HG02981 (cell line): Measurements from ENCODE around the gene KATNB1.

Experiments
- ATAC-seq: cut with Tn5 transposase; IDR thresholded peaks from one replicate; pipeline ENCODE4 v1.9.1; 2021; ENCODE audit warnings: mild to moderate bottlenecking, moderate library complexity; ENCODE audit not compliant: unreplicated experiment

Gene KATNB1

DNA sequence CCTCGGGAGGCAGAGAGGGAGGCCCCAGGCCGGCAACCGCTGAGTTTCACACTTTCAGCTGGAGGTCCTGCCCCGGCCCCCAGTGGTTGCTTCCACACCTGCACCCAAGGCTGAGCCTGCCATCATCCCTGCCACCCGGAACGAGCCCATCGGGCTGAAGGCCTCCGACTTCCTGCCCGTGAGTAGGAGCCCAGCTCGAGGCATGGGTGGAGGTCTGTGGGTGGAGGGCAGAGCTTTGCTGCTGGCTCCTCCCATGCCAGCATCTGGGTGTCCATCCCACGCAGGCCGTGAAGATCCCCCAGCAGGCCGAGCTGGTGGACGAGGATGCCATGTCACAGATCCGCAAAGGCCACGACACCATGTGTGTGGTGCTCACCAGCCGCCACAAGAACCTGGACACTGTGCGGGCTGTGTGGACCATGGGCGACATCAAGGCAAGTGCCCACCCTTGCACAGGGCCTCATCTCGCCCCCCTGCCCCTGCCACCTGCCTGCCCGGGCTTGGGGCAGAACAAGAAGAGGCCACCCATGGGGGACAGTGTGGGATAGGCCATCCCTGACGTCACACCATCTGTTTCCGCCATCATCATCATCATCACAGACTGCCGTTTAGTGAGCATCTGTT lies 19.6 kb downstream of the KATNB1 start:
- no peak for ATAC-seq

DNA sequence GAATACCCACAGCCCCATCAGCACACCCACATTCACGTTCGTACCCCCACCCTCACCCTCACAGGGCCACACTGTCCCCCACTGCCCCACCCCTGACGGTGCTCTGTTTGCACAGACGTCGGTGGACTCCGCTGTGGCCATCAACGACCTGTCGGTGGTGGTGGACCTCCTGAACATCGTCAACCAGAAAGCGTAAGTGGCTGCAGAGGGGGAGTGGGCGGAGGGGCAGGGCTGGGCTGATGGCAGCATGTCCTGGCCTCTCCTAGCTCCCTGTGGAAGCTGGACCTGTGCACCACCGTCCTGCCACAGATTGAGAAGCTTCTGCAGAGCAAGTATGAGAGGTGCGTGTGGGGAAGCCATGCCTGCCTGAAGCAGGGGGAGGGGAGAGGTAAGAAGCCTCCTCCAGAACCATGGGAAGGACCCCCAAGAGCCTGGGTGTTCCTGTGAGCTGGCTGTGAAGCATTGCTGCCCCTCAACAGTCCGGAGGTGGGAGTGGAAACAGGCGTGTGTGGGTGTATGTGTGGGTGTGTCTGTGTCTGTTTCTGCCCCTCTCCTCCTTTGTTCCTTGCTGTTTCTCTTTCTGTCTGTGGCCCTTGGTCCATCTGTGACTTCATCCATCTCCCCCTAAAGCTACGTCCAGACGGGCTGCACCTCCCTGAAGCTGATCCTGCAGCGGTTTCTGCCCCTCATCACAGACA lies 20.3 kb downstream of the KATNB1 start:
- ATAC-seq = no peak

DNA sequence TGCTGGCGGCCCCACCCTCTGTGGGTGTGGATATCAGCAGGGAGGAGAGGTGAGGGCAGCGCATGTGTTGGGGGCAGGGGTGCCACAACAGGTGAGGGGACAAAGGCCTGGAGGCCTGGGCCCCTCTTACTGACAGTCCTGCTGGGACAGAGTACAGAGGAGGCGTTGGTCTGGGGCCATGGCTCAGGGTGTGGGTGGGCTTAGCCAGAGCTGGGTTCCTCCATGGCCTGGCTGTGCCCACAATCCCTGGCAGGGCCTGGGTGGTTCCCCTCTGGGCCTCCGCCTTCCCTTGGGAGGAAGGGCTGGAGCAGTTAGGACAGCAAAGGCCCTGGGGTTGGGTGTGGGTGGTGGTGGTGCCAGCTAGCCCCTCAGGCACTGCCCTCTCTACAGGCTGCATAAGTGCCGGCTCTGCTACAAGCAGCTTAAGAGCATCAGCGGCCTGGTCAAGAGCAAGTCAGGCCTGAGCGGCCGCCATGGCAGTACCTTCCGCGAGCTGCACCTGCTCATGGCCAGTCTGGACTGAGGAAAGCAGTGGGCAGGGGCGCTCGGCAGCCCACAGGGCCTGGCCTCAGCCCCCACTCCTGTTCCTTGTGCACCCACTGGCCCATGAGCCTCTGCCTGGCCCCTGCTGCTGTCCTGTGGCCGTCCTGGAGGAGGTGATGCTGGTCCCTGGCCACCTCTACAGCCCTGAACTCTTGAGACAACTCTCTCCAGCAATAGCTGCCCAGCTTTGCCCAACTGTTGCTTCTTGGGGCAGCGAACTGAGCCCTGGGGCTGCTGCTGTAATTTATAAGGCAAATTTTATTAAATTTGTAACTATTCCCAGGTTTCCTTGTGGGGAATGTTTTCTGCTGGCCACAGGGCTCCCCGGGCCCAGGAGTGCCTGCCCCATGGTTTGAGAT lies 21.1 kb downstream of the KATNB1 start:
- no peak for ATAC-seq

DNA sequence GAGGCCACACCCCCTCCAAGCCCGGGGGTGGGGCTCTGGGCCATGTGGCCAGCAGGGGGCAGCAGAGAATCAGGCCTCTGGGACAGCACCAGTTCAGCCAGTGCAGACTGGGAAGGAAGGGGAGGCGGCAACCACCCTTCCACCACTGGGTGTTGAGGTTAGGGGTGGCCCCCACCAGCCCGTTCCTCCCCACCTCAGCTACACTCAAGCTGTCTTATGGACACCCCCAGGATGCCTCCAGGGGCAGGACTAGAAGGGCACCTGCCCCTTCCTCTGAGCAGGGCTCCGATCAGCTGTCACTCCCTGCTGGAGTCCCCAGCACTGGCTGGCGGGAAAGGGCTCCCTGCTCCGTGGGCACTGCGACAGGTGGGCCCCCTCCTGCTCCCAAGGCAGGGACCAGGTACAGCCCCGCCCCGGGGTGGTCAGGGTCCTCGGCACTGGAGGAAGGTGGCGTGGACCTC lies 21.8 kb downstream of the KATNB1 start:
- ATAC-seq = peak; percentile 83

DNA sequence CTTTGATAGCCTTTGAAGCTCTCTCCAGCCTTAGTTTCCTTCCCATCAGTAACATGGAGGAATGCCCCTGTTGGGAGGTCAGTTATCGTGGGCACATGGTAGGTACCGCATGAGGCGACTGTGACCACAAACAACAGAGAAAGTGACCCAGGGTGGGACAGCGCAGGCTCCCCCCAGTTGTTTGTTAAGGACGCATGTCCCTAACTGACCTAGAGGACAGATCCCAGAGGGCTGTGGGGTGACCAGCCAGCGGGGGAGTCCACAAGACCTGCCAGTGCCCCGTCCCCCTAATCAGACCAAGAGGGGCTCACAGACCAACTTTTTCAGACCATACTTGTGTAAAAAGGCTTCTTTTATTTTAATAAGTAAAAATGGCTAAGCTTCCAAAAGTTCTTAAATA lies 22.3 kb downstream of the KATNB1 start:
- no peak for ATAC-seq

DNA sequence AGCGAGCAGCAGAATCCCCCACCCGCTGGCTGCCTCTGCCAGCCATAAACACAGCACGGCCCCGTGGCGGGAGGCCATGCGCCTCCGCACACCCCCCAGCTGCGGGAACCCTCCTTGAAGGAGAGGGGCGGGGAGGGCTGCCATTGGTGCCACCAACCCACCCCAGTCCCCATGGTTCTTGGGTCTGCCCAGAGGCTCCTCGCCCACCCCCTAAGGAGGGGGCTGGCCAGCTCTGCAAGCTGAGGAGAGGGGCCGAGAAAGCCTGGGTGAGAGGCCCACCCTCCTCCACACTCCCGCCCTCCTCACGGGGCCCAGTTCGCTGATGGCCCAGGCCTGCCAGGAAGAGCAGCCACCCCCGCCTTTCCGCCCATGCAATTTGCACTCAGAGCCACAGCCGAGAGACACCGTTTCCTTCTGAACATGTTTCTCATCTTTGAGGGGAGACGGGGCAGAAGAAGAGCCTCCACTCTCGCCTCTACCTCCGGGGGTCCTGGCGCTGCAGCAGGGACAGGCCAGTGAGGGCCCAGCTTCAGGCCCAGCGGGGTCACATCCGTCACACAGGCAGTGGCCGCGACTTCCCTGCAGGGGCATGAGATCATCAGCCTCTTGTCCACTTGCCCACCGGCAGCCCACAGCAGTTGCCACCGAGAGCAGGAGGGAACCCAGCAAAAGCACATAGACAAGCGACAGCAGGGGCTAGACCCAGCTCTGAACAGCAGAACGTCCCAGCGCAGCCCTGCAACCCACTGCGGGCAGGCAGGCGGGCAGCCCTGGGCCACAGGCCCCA lies 23.0 kb downstream of the KATNB1 start:
- no peak for ATAC-seq

DNA sequence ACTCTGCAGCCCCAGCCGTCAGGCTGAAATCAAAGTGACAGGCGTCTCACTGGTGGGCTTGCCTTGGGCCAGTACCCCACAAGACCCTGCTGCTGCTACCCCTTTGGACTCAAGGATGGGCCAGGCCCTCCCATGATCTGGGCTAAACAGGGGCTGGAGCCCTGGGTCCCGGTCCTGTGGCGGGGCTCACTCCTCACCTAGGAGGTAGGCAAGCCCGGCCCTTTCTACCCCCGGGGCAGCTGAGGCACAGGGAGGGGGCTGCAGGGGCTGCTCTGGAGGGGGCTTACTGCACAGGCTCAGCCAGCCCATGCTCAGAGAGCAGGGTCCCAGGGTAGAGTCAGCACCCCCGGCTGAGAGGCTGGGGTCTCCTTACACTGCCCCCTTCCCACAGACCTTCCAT lies 23.6 kb downstream of the KATNB1 start:
- ATAC-seq = no peak

DNA sequence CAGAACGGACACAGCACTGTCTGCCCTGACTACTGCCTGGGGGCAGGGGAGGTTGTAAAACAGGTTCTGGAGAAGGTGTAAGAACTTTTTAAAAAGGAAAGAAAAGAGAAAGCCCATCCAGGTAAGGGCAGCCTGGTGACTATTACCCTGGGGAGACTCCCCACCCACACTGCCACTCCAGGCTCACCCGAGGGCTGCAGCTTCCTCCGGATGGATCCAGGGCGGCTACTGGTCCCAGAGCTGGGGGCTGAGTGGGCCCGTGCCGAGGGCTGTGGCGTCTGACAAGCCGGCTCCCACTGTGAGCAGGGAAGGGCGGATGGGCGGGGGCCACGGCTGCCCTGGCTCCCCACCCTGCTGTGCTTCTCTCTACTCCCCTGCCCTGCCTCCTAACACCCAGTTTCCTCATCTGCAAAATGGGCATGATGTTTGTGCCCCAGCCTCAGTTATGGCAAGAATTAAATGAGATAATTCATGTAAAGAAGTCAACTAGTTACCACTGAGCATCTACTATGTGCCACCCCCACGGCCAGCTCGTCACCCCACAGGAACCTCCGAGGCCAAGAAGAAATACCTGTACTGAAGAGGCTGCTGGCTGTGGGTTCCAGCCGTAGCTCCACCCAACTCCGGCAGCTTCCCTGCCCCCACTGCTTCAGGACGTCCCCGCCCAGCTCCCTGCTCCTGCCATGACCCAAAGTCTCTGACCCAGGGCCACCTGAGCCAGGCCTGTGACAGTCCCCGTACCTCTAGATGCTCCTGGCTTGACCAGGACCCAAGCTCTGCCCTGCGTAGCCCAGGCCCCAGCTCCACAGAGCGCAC lies 24.2 kb downstream of the KATNB1 start:
- ATAC-seq = no peak

DNA sequence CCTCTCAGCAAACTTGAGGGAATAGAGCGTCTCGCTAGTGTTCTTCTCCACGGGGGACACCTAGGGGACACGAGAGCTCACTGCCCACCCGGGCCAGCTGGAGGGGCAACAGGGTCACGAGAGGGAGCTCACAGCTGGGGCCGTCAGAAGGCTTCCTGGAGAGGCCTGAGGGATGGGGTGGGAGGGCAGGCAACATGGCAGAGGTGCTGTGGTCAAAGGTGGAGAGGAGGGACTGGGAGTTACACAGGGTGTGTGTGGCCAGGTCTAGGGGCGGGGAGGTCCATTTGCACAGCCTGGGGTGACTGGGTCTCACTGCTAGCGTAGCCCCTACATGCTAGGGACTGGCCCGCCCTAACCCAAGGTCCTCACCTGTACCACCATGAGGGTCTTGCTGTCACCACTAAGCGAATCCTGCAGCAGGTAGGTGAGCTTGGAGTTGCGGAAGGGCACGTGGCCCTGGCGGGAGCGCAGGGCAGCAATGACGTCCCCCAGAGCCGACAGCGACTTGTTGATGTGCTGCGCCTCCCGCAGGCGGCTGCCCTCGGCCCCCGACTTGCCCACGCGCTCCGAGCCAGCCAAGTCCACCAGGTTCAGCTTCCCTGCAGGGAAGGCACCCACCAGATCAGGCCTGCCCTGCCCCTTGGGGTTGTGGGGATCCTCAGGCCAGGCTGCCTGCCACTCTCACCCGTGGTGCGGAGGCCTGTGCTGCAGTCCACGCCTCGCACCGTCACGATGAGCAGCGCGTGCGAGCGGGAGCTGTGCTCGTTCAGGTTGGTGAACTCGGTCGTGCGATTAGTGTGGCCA lies 25.0 kb downstream of the KATNB1 start:
- ATAC-seq = no peak

DNA sequence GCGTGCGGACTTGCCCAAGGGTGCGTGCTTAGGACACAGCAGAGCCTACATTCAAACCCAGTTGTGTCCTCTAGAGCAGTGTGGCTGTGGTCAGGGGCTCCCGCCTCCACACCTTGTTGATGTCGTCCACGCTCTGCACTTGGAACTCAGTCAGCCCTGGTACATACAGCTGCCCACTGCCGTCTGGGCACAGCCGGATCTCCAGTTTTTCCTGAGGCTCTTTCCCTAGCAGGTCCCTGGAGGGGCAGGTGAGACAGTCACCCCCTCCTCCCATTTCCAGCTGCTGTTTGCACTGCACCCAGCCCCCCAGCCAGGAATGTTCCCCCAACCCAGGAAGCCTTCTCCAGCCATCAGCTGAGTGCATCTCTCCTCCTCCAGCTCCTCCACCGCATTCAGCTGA lies 25.7 kb downstream of the KATNB1 start:
- ATAC-seq = no peak

DNA sequence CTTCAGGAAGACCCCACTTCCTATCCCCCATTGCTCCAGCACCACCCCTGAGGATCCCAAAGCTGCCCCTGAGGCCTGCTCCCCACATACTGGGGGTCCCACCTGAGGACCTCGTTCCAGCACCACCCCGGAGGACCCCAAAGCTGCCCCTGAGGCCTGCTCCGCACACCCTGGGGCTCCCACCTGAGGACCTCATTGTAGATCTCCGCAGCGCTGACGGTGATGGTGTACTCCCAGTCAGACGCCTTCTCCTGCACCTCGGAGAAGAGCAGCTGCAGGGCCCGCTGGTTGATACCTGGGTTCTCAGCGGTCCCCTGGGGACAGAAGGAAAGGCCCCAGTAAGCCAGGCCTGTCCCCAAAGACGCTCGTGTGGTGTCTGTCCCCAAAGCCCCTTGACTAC lies 26.4 kb downstream of the KATNB1 start:
- no peak for ATAC-seq

DNA sequence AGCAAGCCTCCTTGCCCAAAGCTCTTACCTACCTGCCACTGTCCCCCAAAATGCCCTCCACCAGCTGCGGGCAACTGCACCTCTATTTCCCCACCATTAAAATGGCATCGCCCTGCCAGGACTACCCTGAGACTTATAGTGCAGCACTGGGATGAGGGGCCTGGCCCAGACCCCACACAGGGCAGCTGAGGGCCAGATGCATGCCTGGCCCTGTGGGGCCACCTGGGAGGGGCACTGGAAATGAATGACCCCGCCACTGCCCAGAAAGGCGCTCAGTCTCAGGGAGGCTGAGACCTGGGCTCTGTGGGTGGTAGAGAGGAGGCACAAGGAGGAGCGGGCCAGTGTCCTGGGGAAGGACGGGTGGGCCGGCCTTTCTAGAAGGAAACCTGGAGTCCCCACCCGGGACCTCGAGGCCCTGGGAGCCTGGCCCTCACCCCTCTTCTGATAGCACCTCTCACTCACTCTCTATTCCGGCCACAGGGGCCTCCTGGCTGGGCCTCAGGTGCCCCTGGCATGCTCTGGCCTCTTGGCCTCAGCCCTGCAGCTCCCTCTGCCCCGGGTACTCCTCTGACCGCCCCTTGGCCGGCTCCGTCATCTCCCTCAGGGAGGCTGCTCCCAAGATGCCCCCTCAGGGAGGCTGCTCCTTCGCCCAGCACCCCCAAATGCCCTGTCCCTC lies 26.9 kb downstream of the KATNB1 start:
- no peak for ATAC-seq

DNA sequence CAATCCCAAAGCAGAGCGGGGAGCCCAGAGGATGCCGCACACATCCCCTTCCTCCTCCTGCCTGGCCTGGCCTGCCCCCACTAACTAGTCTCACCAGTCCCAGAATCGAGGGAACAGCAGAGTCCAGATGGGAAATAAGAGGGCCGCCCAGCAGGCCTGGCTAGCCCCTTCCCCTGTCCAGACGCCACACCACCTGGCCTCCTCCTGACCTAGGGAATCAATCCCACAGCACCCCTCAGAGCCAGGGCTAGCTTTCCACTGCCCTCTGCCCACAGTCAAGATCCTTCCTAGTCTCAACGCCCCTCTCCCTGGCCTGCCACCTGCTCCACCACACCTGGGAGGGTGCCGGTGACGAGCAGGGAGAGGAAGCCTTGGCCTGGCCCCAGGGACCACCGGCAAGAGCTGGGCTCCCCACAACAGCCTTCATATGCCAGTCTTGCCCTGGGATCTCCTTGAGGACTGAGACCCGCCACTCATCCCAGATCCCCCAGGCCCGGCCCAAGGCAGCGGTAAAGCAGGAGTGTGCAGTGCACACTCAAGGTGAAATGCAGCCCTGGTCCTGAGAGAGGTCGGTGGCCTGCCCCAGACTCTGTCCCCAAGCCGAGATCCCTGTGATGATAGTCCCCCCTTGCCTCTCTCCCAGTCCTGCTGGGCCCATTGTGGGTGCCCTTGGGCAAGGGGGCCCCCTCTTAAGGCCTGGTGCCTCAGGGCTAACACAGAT lies 27.9 kb downstream of the KATNB1 start:
- no peak for ATAC-seq

DNA sequence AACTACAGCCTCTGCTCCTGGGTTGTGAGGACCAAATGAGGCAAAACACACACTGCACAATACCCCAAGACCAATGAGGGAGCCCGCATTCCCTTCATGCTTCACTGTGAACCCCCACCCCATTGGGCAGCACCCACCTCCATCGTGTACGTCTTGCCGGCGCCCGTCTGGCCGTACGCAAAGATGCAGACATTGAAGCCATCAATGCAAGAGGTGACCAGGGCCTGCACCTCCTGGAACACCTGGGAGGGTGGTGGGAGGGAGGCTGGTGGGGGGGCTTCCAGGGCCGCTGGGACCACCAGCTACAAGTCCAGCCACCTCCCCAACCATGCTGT lies 28.4 kb downstream of the KATNB1 start:
- ATAC-seq = no peak

DNA sequence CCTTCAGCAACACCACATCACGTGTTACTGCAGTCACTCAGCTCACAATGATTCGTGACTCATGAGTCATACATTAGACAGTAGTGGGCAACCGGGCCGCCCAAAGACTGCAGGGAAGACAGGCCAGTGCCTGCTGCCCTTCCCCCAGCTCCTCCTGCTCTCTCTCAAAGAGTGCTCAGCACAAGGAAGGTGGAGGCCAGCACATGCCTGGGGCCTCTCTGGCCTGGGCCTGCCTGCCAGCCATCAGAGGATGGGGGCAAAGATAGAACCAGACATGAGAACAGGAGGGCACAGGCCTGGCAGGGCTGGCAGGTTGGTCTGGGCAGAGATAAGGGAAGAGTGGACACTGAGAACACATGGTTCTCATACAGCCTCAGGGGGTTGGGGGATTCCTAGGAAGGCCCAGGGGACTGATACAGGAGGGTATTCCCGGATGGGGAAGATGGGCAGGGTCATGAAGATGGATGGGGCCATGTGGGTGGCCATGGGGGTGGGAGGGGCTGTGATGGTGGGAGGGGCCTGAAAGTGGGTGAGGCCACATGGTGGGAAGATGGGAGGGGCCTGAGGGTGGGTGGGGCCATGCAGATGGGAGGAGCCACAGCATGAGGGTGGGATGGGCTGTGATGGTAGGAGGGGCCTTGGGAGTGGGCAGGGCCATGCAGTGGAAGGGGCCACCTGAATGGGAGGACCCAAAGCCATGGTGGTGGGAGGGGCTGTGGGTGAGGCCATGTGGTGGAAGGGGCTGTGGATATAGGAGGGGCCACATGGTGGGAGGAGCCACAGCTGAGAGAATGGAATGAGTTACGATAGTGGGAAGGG lies 29.0 kb downstream of the KATNB1 start:
- ATAC-seq = no peak

DNA sequence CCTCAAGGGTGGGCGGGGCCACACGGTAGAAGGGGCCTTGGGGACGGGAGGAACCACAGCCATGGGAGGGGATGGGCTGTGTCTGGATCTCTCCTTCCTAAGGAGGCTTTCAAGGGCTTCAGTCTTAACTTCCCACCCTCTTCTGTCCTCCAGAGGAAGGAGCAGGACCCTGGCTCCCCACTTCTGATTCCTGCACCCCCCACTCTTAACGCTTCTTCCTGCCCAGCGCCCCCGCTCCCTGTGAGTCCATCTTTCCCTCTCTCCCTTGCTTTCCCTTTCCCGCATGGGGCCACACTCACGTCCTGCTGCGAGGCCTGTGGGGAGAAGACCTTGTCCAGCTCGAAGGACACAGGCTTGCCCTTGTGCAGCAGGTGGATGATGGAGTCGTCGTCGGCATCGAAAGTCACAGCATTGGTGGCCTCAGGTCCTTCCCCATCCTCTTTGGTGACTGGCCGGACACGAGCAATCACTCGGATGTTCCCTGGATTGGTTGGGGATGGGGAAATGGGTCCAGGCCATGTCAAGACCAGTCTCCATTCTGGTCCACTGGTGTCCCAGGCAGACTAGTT lies 29.7 kb downstream of the KATNB1 start:
- ATAC-seq = no peak

DNA sequence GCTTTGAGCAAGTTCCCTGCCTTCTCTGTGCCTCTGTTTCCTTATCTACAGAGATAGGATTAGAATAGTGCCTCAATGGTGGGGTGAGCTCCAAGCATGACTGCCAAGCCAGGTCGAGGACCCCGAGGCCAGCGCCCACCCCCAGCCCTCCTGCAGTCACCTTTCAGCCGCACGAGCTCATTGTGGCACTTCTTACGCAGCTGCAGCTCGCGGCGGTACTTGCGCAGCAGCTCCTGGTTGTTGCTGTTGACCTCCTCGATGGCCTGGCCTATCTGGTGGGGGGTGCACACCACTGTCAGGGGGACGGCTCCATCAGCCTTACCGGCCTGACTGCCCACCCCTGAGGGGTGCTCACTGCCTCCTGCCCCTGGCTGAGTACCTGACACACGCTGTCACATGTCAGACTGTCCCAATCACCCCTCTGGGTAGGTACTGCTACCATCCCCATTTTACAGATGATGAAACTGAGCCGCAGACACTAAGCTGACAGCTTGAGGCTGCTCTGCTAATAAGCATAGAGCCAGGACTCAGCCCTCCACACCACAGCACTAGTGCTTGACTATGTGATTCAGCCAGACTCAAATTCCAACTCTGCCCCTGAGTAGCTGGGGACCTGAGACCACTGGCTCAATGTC lies 31.3 kb downstream of the KATNB1 start:
- ATAC-seq = no peak
